Measurements from ENCODE around the gene PIR.

Gene PIR

GRCh38 chrX:15358533-15358932 lies 134.6 kb downstream of the PIR start:
- no peak overlapping the region for H3K27ac ChIP-seq (ENCODE audit: low read depth, low read length)
- no peaks in the 10 kb centered on the region for H3K4me1 ChIP-seq (ENCODE audit: control insufficient read depth, insufficient read depth, low read length)
- H3K36me3 ChIP-seq (ENCODE audit: control insufficient read depth, insufficient read depth, low read length), result no peaks in the 10 kb centered on the region
- no peak overlapping the region for H3K9ac ChIP-seq (ENCODE audit: low read length)
- no peak overlapping the region for H3K4me3 ChIP-seq (ENCODE audit: low read length)
- no peaks in the 10 kb centered on the region for H3K27me3 ChIP-seq (ENCODE audit: control insufficient read depth, insufficient read depth, low read length)

GRCh38 chrX:15356444-15356843 lies 136.7 kb downstream of the PIR start:
- Histone ChIP-seq H3K4me3 (ENCODE audit: low read length) (no peak overlapping the region), H3K36me3 (ENCODE audit: control insufficient read depth, insufficient read depth, low read length) (no peaks in the 10 kb centered on the region), H3K27me3 (ENCODE audit: control insufficient read depth, insufficient read depth, low read length) (no peaks in the 10 kb centered on the region), H3K4me1 (ENCODE audit: control insufficient read depth, insufficient read depth, low read length) (no peaks in the 10 kb centered on the region), H3K27ac (ENCODE audit: low read depth, low read length) (no peak overlapping the region), H3K9ac (ENCODE audit: low read length) (no peak overlapping the region)

GRCh38 chrX:15350329-15350996 lies 142.7 kb downstream of the PIR start:
- Histone ChIP-seq H3K4me3 (ENCODE audit: low read length) (no peak overlapping the region), H3K4me1 (ENCODE audit: control insufficient read depth, insufficient read depth, low read length) (no peaks in the 10 kb centered on the region), H3K27me3 (ENCODE audit: control insufficient read depth, insufficient read depth, low read length) (no peaks in the 10 kb centered on the region), H3K36me3 (ENCODE audit: control insufficient read depth, insufficient read depth, low read length) (no peaks in the 10 kb centered on the region), H3K27ac (ENCODE audit: low read depth, low read length) (no peak overlapping the region), H3K9ac (ENCODE audit: low read length) (no peak overlapping the region)

GRCh38 chrX:15349046-15349445 lies 144.1 kb downstream of the PIR start:
- no peaks in the 10 kb centered on the region for H3K4me1 ChIP-seq (ENCODE audit: control insufficient read depth, insufficient read depth, low read length)
- no peak overlapping the region for H3K9ac ChIP-seq (ENCODE audit: low read length)
- no peaks in the 10 kb centered on the region for H3K36me3 ChIP-seq (ENCODE audit: control insufficient read depth, insufficient read depth, low read length)
- H3K4me3 ChIP-seq (ENCODE audit: low read length), result no peak overlapping the region
- no peaks in the 10 kb centered on the region for H3K27me3 ChIP-seq (ENCODE audit: control insufficient read depth, insufficient read depth, low read length)
- no peak overlapping the region for H3K27ac ChIP-seq (ENCODE audit: low read depth, low read length)

- Histone ChIP-seq H3K9ac (ENCODE audit: low read length) (no peak overlapping the region), H3K27ac (ENCODE audit: low read depth, low read length) (no peak overlapping the region), H3K27me3 (ENCODE audit: control insufficient read depth, insufficient read depth, low read length) (no peaks in the 10 kb centered on the region), H3K4me1 (ENCODE audit: control insufficient read depth, insufficient read depth, low read length) (no peaks in the 10 kb centered on the region), H3K36me3 (ENCODE audit: control insufficient read depth, insufficient read depth, low read length) (no peaks in the 10 kb centered on the region), H3K4me3 (ENCODE audit: low read length) (no peak overlapping the region)
Measured at GRCh38 chrX:15345976-15346375, 147.2 kb downstream of the PIR start.

GRCh38 chrX:15344106-15344505 lies 149.0 kb downstream of the PIR start:
- Histone ChIP-seq H3K27ac (ENCODE audit: low read depth, low read length) (no peak overlapping the region), H3K27me3 (ENCODE audit: control insufficient read depth, insufficient read depth, low read length) (no peaks in the 10 kb centered on the region), H3K4me1 (ENCODE audit: control insufficient read depth, insufficient read depth, low read length) (no peaks in the 10 kb centered on the region), H3K9ac (ENCODE audit: low read length) (no peak overlapping the region), H3K4me3 (ENCODE audit: low read length) (no peak overlapping the region), H3K36me3 (ENCODE audit: control insufficient read depth, insufficient read depth, low read length) (no peaks in the 10 kb centered on the region)

GRCh38 chrX:15343075-15343476 lies 150.1 kb downstream of the PIR start:
- Histone ChIP-seq H3K4me3 (ENCODE audit: low read length) (no peak overlapping the region), H3K4me1 (ENCODE audit: control insufficient read depth, insufficient read depth, low read length) (no peaks in the 10 kb centered on the region), H3K27ac (ENCODE audit: low read depth, low read length) (no peak overlapping the region), H3K27me3 (ENCODE audit: control insufficient read depth, insufficient read depth, low read length) (no peaks in the 10 kb centered on the region), H3K9ac (ENCODE audit: low read length) (no peak overlapping the region), H3K36me3 (ENCODE audit: control insufficient read depth, insufficient read depth, low read length) (no peaks in the 10 kb centered on the region)

- Histone ChIP-seq H3K36me3 (ENCODE audit: control insufficient read depth, insufficient read depth, low read length) (no peaks in the 10 kb centered on the region), H3K4me3 (ENCODE audit: low read length) (no peak overlapping the region), H3K4me1 (ENCODE audit: control insufficient read depth, insufficient read depth, low read length) (no peaks in the 10 kb centered on the region), H3K9ac (ENCODE audit: low read length) (no peak overlapping the region), H3K27ac (ENCODE audit: low read depth, low read length) (no peak overlapping the region), H3K27me3 (ENCODE audit: control insufficient read depth, insufficient read depth, low read length) (no peaks in the 10 kb centered on the region)
Measured at GRCh38 chrX:15340867-15341266, 152.3 kb downstream of the PIR start.

- Histone ChIP-seq H3K4me3 (ENCODE audit: low read length) (peak overlapping the region; percentile 55), H3K9ac (ENCODE audit: low read length) (no peak overlapping the region), H3K27me3 (ENCODE audit: control insufficient read depth, insufficient read depth, low read length) (no peaks in the 10 kb centered on the region), H3K4me1 (ENCODE audit: control insufficient read depth, insufficient read depth, low read length) (no peaks in the 10 kb centered on the region), H3K27ac (ENCODE audit: low read depth, low read length) (peak overlapping the region; percentile 36), H3K36me3 (ENCODE audit: control insufficient read depth, insufficient read depth, low read length) (no peaks in the 10 kb centered on the region)
Measured at GRCh38 chrX:15336023-15336413, 157.1 kb downstream of the PIR start.

GRCh38 chrX:15335135-15336022 lies 157.8 kb downstream of the PIR start, which contains the start of gene PIGA:
TSS of gene PIGA (minus strand) at chrX:15335523. CDS start at chrX:15331930, 3,593 bp downstream.
- Histone ChIP-seq H3K4me3 (ENCODE audit: low read length) (peak within 1 kb of the TSS; percentile 73), H3K4me1 (ENCODE audit: control insufficient read depth, insufficient read depth, low read length) (no peaks in the 10 kb centered on the region), H3K9ac (ENCODE audit: low read length) (peak within 1 kb of the TSS; percentile 62), H3K27me3 (ENCODE audit: control insufficient read depth, insufficient read depth, low read length) (no peaks in the 10 kb centered on the region), H3K36me3 (ENCODE audit: control insufficient read depth, insufficient read depth, low read length) (no peaks in the 10 kb centered on the region), H3K27ac (ENCODE audit: low read depth, low read length) (peak within 1 kb of the TSS; percentile 46)

Data from rectal smooth muscle tissue (tissue), 1 donor.